Effector memory CD8-positive, alpha-beta T cell (primary cell): ENCODE data around the gene TNFRSF6B.
A peak's percentile ranks its signal among the peaks of the same experiment; 100 is the strongest.
"Not testable (repeated sequence)": the region's sequence is repeated elsewhere in the genome, so short reads cannot be mapped to it uniquely, and the experiment has no call there.

Source experiments
- ATAC-seq: fragments of 150-1000 bp; cut with Tn5 transposase; replicated peaks from 2 replicates; pipeline ENCODE4 v1.10.0; 2021; ENCODE audit warnings: mild to moderate bottlenecking, moderate library complexity
- DNase-seq, 3 experiments: peaks; one replicate each; pipeline ENCODE4 v3.0.0; 2021
- H3K27ac Mint-ChIP-seq, 2 donors: one replicate each; pipeline ENCODE4 v1.8.0; 2022; ENCODE audit warnings: mild to moderate bottlenecking in 2 of 2, mixed read lengths in 2 of 2, moderate library complexity in 2 of 2
- H3K27me3 Mint-ChIP-seq, 2 donors: one replicate each; pipeline ENCODE4 v1.8.0; 2022; ENCODE audit warnings: mixed read lengths in 2 of 2
- H3K36me3 Mint-ChIP-seq: one replicate; pipeline ENCODE4 v1.8.0; 2022; ENCODE audit warnings: mild to moderate bottlenecking, moderate library complexity, mixed read lengths; ENCODE audit not compliant: insufficient read depth
- H3K4me1 Mint-ChIP-seq, 2 donors: one replicate each; pipeline ENCODE4 v1.8.0; 2022; ENCODE audit warnings: low read depth in 2 of 2, mixed read lengths in 2 of 2
- H3K4me3 Mint-ChIP-seq, 2 donors: one replicate each; pipeline ENCODE4 v1.8.0; 2022; ENCODE audit warnings: mild to moderate bottlenecking in 2 of 2, mixed read lengths in 2 of 2, moderate library complexity in 2 of 2
- H3K9me3 Mint-ChIP-seq, 2 donors: one replicate each; pipeline ENCODE4 v1.8.0; 2022; ENCODE audit warnings: mixed read lengths in 2 of 2
- total RNA-seq, 9 experiments: gene quantifications; one replicate each; lab custom pipeline; 2026; lab: John Stamatoyannopoulos, UW

Gene TNFRSF6B, protein sequence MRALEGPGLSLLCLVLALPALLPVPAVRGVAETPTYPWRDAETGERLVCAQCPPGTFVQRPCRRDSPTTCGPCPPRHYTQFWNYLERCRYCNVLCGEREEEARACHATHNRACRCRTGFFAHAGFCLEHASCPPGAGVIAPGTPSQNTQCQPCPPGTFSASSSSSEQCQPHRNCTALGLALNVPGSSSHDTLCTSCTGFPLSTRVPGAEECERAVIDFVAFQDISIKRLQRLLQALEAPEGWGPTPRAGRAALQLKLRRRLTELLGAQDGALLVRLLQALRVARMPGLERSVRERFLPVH
- 0 reads per million in 9 experiments for total RNA-seq

- Mint-ChIP-seq H3K36me3 (peaks cover 39% of the 10 kb centered on the region), H3K27me3 (no peaks in the 10 kb centered on the region), H3K9me3 (no peaks in the 10 kb centered on the region), H3K27ac (peak within 1 kb of the TSS in 1 of 2 donors; percentile 97), H3K4me3 (peak within 1 kb of the TSS; percentile 43 to 47), H3K4me1 (peaks cover 8 to 14% of the 10 kb centered on the region in 2 donors)
- ATAC-seq (peak; percentile 39), DNase-seq (no peak)
Measured at GRCh38 chr20:63696628-63697356, at the start of gene TNFRSF6B. Gene TNFRSF6B, plus strand, starts transcription at chr20:63696652. Its CDS starts 116 bp downstream, at chr20:63696768.

DNA sequence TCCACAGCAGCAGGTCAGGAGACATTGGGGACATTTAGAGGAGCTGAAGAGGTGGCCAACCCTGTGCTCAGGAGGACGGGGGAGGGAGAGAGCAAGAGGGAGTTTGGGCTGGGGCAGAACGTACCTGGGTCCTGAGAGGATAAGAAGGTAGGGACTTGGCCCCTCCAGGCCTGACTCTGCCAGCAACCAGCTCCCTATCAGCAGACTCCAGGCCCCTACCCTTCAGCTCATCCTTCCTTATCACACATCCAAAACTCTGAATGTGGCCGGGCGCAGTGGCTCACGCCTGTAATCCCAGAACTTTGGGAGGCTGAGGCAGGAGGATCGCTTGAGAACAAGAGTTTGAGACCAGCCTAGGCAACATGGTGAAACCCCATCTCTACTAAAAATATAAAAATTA lies 48.3 kb upstream of the TNFRSF6B start:
- Mint-ChIP-seq H3K4me1 (peaks cover 16 to 19% of the 10 kb centered on the region in 2 donors), H3K27ac (no peak overlapping the region), H3K4me3 (no peak overlapping the region), H3K36me3 (peaks cover 4% of the 10 kb centered on the region), H3K9me3 (no peaks in the 10 kb centered on the region), H3K27me3 (no peaks in the 10 kb centered on the region)
- ATAC-seq (no peak), DNase-seq (no peak)

GRCh38 chr20:63648895-63649589 lies 47.4 kb upstream of the TNFRSF6B start:
- Mint-ChIP-seq H3K4me1 (peaks cover 17 to 19% of the 10 kb centered on the region in 2 donors), H3K27ac (peak overlapping the region in 1 of 2 donors; percentile 87), H3K4me3 (no peak overlapping the region), H3K27me3 (no peaks in the 10 kb centered on the region), H3K9me3 (no peaks in the 10 kb centered on the region), H3K36me3 (peaks cover 7% of the 10 kb centered on the region)
- DNase-seq, result no peak
- ATAC-seq, result no peak

GRCh38 chr20:63650486-63650885 lies 46.0 kb upstream of the TNFRSF6B start:
- not testable (repeated sequence) for H3K4me3 Mint-ChIP-seq, H3K27me3 Mint-ChIP-seq, DNase-seq, H3K9me3 Mint-ChIP-seq, H3K36me3 Mint-ChIP-seq, ATAC-seq
- peak overlapping the region in 1 of 2 donors; percentile 66 for H3K27ac Mint-ChIP-seq
- peaks cover 19 to 25% of the 10 kb centered on the region in 2 donors for H3K4me1 Mint-ChIP-seq

- peak overlapping the region in 1 of 2 donors; percentile 73 for H3K27ac Mint-ChIP-seq
- H3K4me1 Mint-ChIP-seq, result peaks cover 17 to 25% of the 10 kb centered on the region in 2 donors
- peaks cover 13% of the 10 kb centered on the region for H3K36me3 Mint-ChIP-seq
- H3K4me3 Mint-ChIP-seq, result peak overlapping the region; percentile 79 to 90
- DNase-seq (peak in 1 of 3 experiments; percentile 33), ATAC-seq (peak; percentile 37)
- H3K27me3 Mint-ChIP-seq, result no peaks in the 10 kb centered on the region
- H3K9me3 Mint-ChIP-seq, result no peaks in the 10 kb centered on the region
Measured at GRCh38 chr20:63651942-63652191, 44.6 kb upstream of the TNFRSF6B start.

- ATAC-seq (peak; percentile 54), DNase-seq (peak in 1 of 3 experiments; percentile 37)
- no peak overlapping the region for H3K27ac Mint-ChIP-seq
- peaks cover 13% of the 10 kb centered on the region for H3K36me3 Mint-ChIP-seq
- no peaks in the 10 kb centered on the region for H3K27me3 Mint-ChIP-seq
- H3K9me3 Mint-ChIP-seq, result no peaks in the 10 kb centered on the region
- H3K4me1 Mint-ChIP-seq, result peaks cover 17 to 25% of the 10 kb centered on the region in 2 donors
- H3K4me3 Mint-ChIP-seq, result peak overlapping the region; percentile 79 to 90
Measured at GRCh38 chr20:63652192-63652980, 44.1 kb upstream of the TNFRSF6B start.

- peak within 1 kb of the TSS; percentile 80 to 90 for H3K4me3 Mint-ChIP-seq
- H3K36me3 Mint-ChIP-seq, result peaks cover 17% of the 10 kb centered on the region
- H3K27ac Mint-ChIP-seq, result peak within 1 kb of the TSS; percentile 32 to 67
- H3K4me1 Mint-ChIP-seq, result peaks cover 23 to 28% of the 10 kb centered on the region in 2 donors
- no peaks in the 10 kb centered on the region for H3K9me3 Mint-ChIP-seq
- no peaks in the 10 kb centered on the region for H3K27me3 Mint-ChIP-seq
- peak; percentile 58 to 62 (median 59) for DNase-seq
- ATAC-seq, result peak; percentile 47
Measured at GRCh38 chr20:63653041-63653973, 43.1 kb upstream of the TNFRSF6B start, which contains the start of gene STMN3. Gene STMN3, minus strand, starts transcription at chr20:63653424. Its CDS starts 79 bp downstream, at chr20:63653345.

DNA sequence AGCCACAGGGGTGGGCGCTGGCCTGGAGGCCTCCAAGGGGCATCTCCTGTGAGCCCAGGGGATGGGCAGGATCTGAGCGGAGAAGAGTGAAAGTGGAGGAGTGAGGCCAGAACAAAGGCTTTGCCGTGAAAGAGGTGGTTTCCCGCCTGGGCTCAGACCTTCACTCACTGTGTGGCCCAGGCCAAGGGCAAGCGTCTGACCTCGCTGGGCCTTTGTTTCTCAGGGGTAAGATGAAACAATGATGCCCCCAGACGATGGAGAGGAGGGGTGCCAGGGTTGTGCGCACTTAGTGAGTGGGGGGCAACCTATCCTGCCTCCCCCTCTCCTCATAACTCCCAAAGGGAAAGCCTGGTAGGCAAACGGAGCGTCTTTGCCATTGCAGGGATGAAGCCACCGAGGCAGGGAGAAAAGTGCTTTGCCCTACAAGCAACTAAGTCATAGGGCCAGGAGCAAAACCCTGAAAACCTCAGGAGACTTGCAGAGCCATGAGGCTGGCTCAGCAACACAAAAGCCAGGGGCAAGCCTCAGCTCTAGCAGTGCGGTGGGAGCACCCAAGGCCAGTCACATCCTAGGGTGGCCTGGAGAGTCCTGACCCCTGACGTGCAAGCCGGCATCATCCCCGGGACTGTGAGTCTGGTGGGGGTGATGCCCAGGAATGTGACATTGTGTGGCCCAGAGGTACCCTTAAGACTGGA lies 42.3 kb upstream of the TNFRSF6B start:
- Mint-ChIP-seq H3K27ac (peak overlapping the region; percentile 32 to 67), H3K9me3 (no peaks in the 10 kb centered on the region), H3K36me3 (peaks cover 20% of the 10 kb centered on the region), H3K4me1 (peaks cover 31% of the 10 kb centered on the region in 2 donors), H3K27me3 (no peaks in the 10 kb centered on the region), H3K4me3 (peak overlapping the region; percentile 80 to 85)
- DNase-seq, result no peak
- no peak for ATAC-seq

DNA sequence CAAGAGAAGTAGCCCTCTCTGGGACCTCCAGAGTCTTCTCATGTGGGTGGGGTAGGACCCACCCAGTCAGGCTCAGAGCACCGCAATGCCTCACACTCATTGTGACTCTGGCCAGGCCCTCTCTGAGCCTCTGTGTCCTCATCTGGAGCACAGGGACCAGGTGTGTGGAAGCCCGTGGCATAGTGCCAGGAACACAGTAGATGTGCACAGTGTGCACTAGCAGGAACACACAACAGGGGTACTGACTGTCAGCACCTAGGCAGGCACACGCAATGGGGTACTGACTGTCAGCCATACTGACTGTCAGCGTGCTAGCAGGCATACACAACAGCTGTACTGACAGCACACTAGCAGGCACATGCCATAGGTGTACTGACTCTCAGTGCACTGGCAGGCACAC lies 41.2 kb upstream of the TNFRSF6B start:
- H3K27me3 Mint-ChIP-seq, result no peaks in the 10 kb centered on the region
- no peaks in the 10 kb centered on the region for H3K9me3 Mint-ChIP-seq
- H3K4me1 Mint-ChIP-seq, result peaks cover 37 to 42% of the 10 kb centered on the region in 2 donors
- peaks cover 20% of the 10 kb centered on the region for H3K36me3 Mint-ChIP-seq
- no peak for ATAC-seq
- no peak overlapping the region for H3K27ac Mint-ChIP-seq
- H3K4me3 Mint-ChIP-seq, result no peak overlapping the region
- no peak for DNase-seq

- Mint-ChIP-seq H3K27ac (no peak overlapping the region), H3K9me3 (no peaks in the 10 kb centered on the region), H3K4me1 (peaks cover 36 to 38% of the 10 kb centered on the region in 2 donors), H3K4me3 (peak overlapping the region in 1 of 2 donors; percentile 58), H3K27me3 (no peaks in the 10 kb centered on the region), H3K36me3 (peaks cover 20% of the 10 kb centered on the region)
- DNase-seq (no peak), ATAC-seq (no peak)
Measured at GRCh38 chr20:63656451-63656850, 40.0 kb upstream of the TNFRSF6B start.

GRCh38 chr20:63657260-63657936 lies 39.1 kb upstream of the TNFRSF6B start:
- ATAC-seq (no peak), DNase-seq (no peak)
- Mint-ChIP-seq H3K9me3 (no peaks in the 10 kb centered on the region), H3K27ac (peak overlapping the region; percentile 81 to 86), H3K36me3 (peaks cover 24% of the 10 kb centered on the region), H3K4me3 (peak overlapping the region; percentile 91 to 95), H3K4me1 (peaks cover 32 to 35% of the 10 kb centered on the region in 2 donors), H3K27me3 (no peaks in the 10 kb centered on the region)
